NCI-H128 (cell line): ENCODE data around the gene RGPD3.
"Not testable (repeated sequence)": the region's sequence is repeated elsewhere in the genome, so short reads cannot be mapped to it uniquely, and the experiment has no call there.

ENCODE experiments used
- DNase-seq: peaks from one replicate; lab custom pipeline; 2025; ENCODE audit not compliant: unreplicated experiment; lab: John Stamatoyannopoulos, UW

RGPD3 gene

GRCh38 chr2:106486551-106487385 lies 18.6 kb upstream of the RGPD3 start, which contains the start of gene CD8B2:
TSS of gene CD8B2 (plus strand) at chr2:106487364. CDS start at chr2:106487427, 63 bp downstream.
- not testable (repeated sequence) for DNase-seq

DNA sequence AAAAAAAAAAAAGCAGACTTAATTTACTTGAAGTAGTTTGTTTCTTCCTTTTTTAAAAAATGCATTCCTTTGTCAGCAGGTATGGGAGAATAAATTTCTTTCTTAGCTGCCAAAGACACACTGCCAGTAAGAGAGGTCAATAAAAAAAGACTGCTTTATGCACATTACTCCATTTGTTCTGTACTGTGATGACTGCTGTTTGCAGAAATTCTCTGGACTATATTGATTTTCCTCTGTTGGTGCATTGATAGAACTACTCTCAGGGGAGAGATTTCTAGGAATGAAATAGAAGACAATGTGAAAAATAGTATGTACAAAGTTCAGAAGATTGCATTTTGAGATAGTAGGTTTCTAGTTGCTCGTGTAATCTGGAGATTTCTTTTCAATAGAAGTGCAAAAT lies 11.3 kb upstream of the RGPD3 start:
- DNase-seq: not testable (repeated sequence)

GRCh38 chr2:106477647-106478046 lies 9.4 kb upstream of the RGPD3 start:
- not testable (repeated sequence) for DNase-seq

DNA sequence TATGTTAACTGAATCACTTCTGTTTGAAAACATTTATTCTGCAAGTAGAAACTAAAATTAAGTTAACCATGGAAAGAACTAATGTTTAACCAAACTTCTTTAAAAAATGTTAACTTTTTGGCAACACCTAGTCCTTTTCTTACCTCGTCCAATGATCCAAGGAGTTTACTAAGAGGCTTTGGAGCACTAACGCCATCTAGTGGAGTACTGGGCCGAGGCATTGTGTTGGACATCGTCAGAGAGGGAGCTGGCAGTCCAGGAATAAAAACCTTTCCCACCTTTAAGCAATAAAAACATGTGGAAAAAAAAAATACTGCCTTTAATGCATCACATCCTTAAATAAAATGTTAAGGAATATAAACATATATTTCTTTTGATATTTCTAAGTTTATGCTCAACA lies 2.4 kb upstream of the RGPD3 start:
- not testable (repeated sequence) for DNase-seq

DNA sequence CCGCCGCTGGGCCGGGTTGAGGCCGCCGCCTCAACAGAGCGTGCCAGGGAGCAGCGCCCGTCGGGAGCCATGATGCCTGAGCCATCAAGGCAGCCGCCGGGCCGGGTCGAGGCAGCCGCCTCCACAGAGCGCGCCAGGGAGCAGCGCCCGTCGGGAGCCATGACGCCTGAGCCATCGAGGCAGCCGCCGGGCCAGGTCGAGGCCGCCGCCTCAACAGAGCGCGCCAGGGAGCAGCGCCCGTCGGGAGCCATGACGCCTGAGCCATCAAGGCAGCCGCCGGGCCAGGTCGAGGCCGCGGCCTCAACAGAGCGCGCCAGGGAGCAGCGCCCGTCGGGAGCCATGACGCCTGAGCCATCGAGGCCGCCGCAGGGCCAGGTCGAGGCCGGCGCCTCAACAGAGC lies 697 bp downstream of the RGPD3 start:
- DNase-seq: not testable (repeated sequence)

GRCh38 chr2:106461882-106462281 lies 6.3 kb downstream of the RGPD3 start:
- not testable (repeated sequence) for DNase-seq

- not testable (repeated sequence) for DNase-seq
Measured at GRCh38 chr2:106390680-106391079, 77.5 kb downstream of the RGPD3 start.

GRCh38 chr2:106388814-106389410 lies 79.3 kb downstream of the RGPD3 start:
- DNase-seq: not testable (repeated sequence)

- not testable (repeated sequence) for DNase-seq
Measured at GRCh38 chr2:106384548-106384947, 83.7 kb downstream of the RGPD3 start.

GRCh38 chr2:106381867-106382266 lies 86.3 kb downstream of the RGPD3 start:
- not testable (repeated sequence) for DNase-seq

GRCh38 chr2:106379567-106379966 lies 88.6 kb downstream of the RGPD3 start:
- DNase-seq: not testable (repeated sequence)

DNA sequence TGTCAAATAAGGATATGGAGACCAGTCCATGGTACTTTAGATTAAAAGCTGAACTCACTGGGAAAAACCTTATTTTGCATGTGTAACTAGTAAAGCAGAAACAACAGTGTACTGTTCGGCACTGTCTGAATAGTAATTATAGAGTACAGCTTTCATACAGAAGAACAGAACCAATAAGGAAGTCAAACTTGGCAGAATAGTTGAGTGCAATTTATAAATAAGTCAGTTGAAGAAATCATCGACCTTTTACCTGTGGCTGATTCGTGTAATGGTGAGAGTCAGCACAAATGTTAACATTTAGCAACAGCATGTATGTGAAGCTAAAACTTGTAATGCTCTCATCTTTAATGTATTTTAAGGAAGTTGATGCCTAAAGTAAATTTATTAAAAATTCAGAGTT lies 99.0 kb downstream of the RGPD3 start:
- not testable (repeated sequence) for DNase-seq

- no peak for DNase-seq
Measured at GRCh38 chr2:106366204-106366885, 101.9 kb downstream of the RGPD3 start.

GRCh38 chr2:106363791-106364190 lies 104.4 kb downstream of the RGPD3 start:
- DNase-seq: no peak

DNA sequence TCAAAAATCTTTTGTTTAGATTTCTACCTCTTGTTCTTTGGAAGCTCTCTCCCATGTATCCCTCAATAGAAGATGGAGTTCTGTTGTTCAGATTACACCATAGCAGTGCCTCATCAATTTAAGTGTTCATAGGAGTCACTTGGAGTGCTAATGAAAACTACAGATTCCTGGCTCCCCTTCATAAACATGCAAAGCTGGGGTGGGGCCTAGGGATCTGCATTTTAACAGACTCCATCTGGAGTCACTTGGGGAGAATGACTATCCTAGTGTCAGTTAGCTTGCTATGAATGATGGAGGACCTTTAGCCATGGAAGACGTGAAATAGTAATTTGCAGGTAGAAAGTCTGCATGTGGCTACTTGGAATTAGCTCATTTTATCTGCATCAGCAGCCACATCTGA lies 105.4 kb downstream of the RGPD3 start:
- no peak for DNase-seq

DNA sequence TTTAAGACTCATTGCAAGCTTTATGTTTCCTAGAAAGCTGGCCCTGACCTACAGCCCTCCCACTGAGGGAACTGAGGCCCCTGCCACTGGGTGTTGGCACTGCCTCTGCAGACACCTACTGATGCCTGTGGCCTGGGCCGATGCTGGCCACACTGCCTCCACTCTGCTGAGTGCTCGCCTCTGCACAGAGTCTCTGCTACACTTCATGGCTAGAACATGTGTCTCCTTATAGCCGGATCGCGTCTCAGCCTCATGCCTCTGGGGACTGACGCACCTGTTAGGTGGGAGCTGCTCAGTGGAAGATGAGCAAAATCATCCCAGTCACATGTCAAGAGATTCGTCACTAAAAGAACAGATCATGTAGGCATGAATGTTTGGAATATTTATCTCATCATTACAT lies 108.7 kb downstream of the RGPD3 start:
- no peak for DNase-seq

DNA sequence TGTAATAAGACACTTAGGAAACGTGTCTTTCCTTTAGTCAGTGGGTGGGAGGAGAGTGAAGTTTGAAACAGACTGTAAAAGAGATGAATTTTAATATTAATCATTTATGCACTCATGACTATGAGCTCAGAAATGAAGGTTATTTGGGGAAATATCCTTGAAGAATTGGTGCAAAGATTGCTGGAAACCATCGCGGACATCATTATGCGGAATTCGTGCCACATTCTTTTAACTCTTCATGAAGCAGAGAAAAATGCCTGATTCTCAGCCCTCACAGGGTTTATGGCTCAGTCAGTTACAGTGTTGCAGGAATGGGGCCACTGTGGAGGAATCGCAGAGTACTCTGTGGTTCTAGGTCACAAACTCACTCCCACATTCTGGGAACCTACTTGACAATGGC lies 109.7 kb downstream of the RGPD3 start:
- DNase-seq: no peak

- DNase-seq: no peak
Measured at GRCh38 chr2:106358081-106358480, 110.1 kb downstream of the RGPD3 start.

GRCh38 chr2:106356291-106356690 lies 111.9 kb downstream of the RGPD3 start:
- DNase-seq: no peak

DNA sequence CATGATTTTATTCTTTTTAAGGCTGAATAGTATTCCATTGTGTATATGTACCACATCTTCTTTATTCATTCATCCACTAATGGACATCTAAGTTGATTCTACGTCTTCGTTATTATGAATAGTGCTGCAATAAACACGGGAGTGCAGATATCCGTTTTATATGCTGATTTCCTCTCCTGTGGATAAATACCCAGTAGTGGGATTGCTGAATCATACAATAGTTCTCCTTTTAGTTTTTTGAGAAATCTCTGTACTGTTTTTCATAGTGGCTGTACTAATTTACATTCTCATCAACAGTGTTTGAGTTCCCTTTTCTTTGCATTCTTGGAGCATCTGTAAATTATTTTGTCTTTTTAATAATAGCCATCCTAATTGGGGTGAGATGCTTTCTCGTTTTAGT lies 114.5 kb downstream of the RGPD3 start:
- DNase-seq: no peak

DNA sequence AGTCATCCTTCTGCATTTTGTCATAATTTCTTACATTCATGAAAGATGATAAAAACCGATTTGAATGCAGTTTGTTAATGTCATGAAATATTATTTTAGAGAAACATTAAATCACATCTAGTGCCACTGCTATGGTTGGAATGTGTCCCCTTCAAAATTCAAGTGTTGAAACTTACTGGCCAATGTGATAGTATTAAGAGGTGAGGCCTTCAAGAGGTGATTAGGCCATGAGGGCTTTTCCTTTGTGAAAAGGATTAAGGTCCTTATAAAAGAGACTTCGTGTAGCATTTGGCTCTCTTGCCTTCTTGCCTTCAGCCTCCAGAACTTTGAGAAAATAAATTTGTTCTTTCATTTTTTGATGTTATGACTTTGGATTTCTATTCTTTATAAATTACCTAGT lies 117.2 kb downstream of the RGPD3 start:
- no peak for DNase-seq

DNA sequence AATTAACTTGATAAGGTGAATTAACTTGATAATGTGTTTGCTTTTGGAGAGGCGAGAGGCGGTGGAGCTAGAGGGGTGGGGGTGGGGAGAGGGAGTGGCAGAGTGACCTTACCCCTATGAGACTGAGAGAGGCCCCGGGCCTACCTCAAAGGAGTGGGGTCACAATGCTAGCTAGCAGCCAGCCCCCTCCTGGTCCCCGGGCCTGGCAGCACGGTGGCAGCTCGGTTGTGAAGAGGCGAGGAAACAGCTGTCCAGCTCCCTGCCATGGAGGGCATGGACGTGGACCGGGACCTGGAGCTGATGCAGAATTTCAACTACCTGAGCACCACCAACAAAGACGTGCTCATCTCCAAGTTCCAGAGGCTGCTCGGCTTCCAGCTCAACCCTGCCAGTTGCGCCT lies 123.9 kb downstream of the RGPD3 start:
- DNase-seq: no peak
